HAP-1 (cell line): ENCODE results near the gene CAGE1.
A peak's percentile ranks its signal among the peaks of the same experiment; 100 is the strongest.
"Not testable (repeated sequence)": the region's sequence is repeated elsewhere in the genome, so short reads cannot be mapped to it uniquely, and the experiment has no call there.

Source experiments
- DNase-seq, 2 experiments: peaks; one replicate each; pipeline ENCODE4 v3.0.0-alpha.2; 2016 to 2020; ENCODE audit warnings: low spot score in 2 of 2
- H3K27me3 ChIP-seq: fragments of 250-450 bp; sonication (Bioruptor Pico); 2 replicates; pipeline ENCODE4 v1.5.1; 2020; ENCODE audit warnings: low read depth, mild to moderate bottlenecking, moderate library complexity
- H3K36me3 ChIP-seq: fragments of 250-450 bp; sonication (Bioruptor Pico); replicated peaks from 2 replicates; pipeline ENCODE4 v1.5.1; 2020; ENCODE audit warnings: mild to moderate bottlenecking
- H3K4me1 ChIP-seq: fragments of 250-450 bp; sonication (Bioruptor Pico); 2 replicates; pipeline ENCODE4 v1.5.1; 2020; ENCODE audit warnings: mild to moderate bottlenecking
- H3K4me3 ChIP-seq: fragments of 250-450 bp; sonication (Bioruptor Pico); 2 replicates; pipeline ENCODE4 v1.5.1; 2020; ENCODE audit warnings: mild to moderate bottlenecking, moderate library complexity
- H3K9me3 ChIP-seq: fragments of 250-450 bp; sonication (Bioruptor Pico); 2 replicates; pipeline ENCODE4 v1.5.1; 2020; ENCODE audit warnings: mild to moderate bottlenecking, moderate library complexity
- in situ Hi-C: fragments of 300-500 bp; cut with MboI; formaldehyde crosslinking; loops from 3 replicates; pipeline ENCODE4 v1.14.3; 2020; ENCODE audit warnings: low sequenced_read_pairs, inconsistent platforms, mixed read lengths

Gene CAGE1

GRCh38 chr6:7391151-7391550, 1.6 kb upstream of the CAGE1 start:
- no peaks in the 10 kb centered on the region for H3K9me3 ChIP-seq
- in situ Hi-C loops: loop anchor here (5.0 kb wide), 1 partner anchor 89 kb away; no protein-coding TSS in a partner anchor
- H3K36me3 ChIP-seq: peaks cover 27% of the 10 kb centered on the region
- H3K4me3 ChIP-seq: peak overlapping the region; percentile 77
- H3K27me3 ChIP-seq: no peaks in the 10 kb centered on the region
- peaks cover 14% of the 10 kb centered on the region for H3K4me1 ChIP-seq
- no peak for DNase-seq

DNA sequence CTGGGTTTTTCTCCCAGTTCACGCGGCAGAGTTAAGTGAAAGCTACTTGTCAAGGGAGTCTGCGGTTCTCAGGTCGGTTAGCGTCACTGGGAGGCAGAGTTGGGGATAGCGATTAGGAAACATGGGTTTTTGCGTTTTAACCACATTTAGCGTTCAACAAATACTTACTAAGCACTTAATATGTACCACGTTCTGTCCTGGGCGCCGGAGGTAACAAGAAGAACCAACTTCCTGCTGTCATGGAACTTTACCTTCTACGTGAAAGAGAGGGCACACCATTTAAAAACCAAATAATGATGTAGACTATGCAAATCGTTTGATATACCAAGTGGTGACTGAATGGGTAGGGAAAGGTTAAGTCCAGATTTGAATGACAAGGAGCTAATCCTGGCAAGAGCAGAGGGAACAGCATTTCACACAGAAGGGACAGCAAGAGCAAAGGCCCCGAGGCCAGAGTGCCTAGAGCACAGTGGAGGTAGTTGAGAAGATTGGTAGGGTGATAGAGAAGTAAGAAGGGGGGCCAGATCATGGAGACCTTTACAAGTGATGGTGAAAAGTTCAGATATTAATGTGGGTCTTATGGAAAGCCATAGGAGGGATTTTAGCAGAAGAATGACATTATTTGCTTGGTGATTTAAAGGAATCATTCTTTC, 810 bp upstream of the CAGE1 start:
- in situ Hi-C loops: loop anchor here (5.0 kb wide), 1 partner anchor 88 kb away; no protein-coding TSS in a partner anchor
- peak overlapping the region; percentile 77 for H3K4me3 ChIP-seq
- H3K4me1 ChIP-seq: peaks cover 14% of the 10 kb centered on the region
- peaks cover 22% of the 10 kb centered on the region for H3K36me3 ChIP-seq
- peak; percentile 14 to 27 for DNase-seq
- H3K27me3 ChIP-seq: no peaks in the 10 kb centered on the region
- no peaks in the 10 kb centered on the region for H3K9me3 ChIP-seq

GRCh38 chr6:7389162-7389450, 436 bp downstream of the CAGE1 start:
- Histone ChIP-seq H3K4me1 (peaks cover 14% of the 10 kb centered on the region), H3K27me3 (no peaks in the 10 kb centered on the region), H3K4me3 (peak overlapping the region; percentile 77), H3K9me3 (no peaks in the 10 kb centered on the region), H3K36me3 (peaks cover 12% of the 10 kb centered on the region)
- DNase-seq: peak; percentile 32 to 77
- in situ Hi-C loops: no loop called here

- no peak for DNase-seq
- Histone ChIP-seq H3K36me3 (no peaks in the 10 kb centered on the region), H3K4me1 (no peaks in the 10 kb centered on the region), H3K9me3 (no peaks in the 10 kb centered on the region), H3K27me3 (peaks cover 3% of the 10 kb centered on the region; the same call in 1 of the 2 replicates), H3K4me3 (no peak overlapping the region)
- in situ Hi-C loops: no loop called here
Observed at GRCh38 chr6:7381092-7381491, 8.4 kb downstream of the CAGE1 start.

- in situ Hi-C loops: no loop called here
- Histone ChIP-seq H3K9me3 (no peaks in the 10 kb centered on the region), H3K4me3 (no peak overlapping the region), H3K4me1 (no peaks in the 10 kb centered on the region), H3K36me3 (no peaks in the 10 kb centered on the region), H3K27me3 (peaks cover 3% of the 10 kb centered on the region; the same call in 1 of the 2 replicates)
- no peak for DNase-seq
Observed at GRCh38 chr6:7378740-7379139, 10.8 kb downstream of the CAGE1 start.

DNA sequence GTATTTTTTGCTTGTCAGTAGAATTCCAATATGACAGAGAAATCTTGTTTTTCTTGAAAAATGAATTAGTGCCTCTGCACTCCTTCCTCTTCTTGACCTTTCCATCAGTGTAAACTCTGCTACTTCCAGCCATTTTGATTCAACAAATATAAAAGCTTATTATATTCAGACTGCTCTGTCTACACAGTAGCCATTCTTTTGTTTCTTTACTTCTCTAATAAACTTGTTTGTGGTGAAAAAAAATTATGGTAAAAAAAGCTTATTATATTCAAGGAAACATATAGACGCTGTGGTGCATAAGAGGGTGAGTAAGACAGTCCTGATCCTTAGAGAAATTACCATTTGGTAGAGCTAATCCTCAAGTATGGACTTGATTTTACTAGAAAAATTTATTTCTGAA, 11.6 kb downstream of the CAGE1 start:
- DNase-seq: no peak
- Histone ChIP-seq H3K9me3 (no peaks in the 10 kb centered on the region), H3K27me3 (peaks cover 3% of the 10 kb centered on the region; the same call in 1 of the 2 replicates), H3K4me3 (no peak overlapping the region), H3K4me1 (no peaks in the 10 kb centered on the region), H3K36me3 (no peaks in the 10 kb centered on the region)
- in situ Hi-C loops: no loop called here

- Histone ChIP-seq H3K4me3 (no peak overlapping the region), H3K36me3 (no peaks in the 10 kb centered on the region), H3K9me3 (no peaks in the 10 kb centered on the region), H3K27me3 (peaks cover 1% of the 10 kb centered on the region; the same call in 1 of the 2 replicates), H3K4me1 (no peaks in the 10 kb centered on the region)
- DNase-seq: no peak
- in situ Hi-C loops: no loop called here
Observed at GRCh38 chr6:7373739-7374138, 15.8 kb downstream of the CAGE1 start.

DNA sequence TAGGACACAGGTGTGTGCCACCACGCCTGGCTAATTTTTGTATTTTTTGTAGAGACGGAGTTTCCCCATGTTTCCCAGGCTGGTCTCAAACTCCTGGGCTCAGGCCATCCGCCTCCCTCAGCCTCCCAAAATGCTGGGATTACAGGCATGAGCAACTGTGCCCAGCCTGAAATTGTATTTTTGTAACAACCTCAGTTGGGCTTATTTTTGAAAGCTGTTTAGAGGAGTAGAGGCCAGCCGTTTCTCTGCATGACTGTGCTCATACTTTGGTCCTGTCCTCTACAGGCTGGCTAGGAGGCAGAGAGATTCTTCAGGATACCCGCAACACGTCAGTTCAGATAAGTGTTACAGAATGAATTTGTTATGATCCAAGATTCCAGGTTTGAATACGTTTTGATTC, 22.1 kb downstream of the CAGE1 start:
- DNase-seq: no peak
- no peaks in the 10 kb centered on the region for H3K36me3 ChIP-seq
- no peak overlapping the region for H3K4me3 ChIP-seq
- in situ Hi-C loops: no loop called here
- no peaks in the 10 kb centered on the region for H3K9me3 ChIP-seq
- no peaks in the 10 kb centered on the region for H3K4me1 ChIP-seq
- H3K27me3 ChIP-seq: no peaks in the 10 kb centered on the region; the same call in 1 of the 2 replicates

DNA sequence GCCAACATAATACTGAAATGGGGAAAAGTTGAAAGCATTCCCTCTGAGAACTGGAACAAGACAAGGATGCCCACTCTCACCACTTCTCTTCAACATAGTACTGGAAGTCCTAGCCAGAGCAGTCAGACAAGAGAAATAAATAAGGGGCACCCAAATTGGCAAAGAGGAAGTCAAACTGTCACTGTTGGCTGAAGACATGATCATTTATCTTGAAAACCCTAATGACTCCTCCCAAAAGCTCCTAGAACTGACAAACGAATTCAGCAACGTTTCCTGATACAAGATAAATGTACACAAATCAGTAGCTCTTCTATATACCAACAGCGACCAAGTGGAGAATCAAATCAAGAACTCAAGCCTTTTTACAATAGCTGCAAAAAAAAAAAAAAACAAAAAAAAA, 37.6 kb downstream of the CAGE1 start:
- H3K9me3 ChIP-seq, H3K4me1 ChIP-seq, H3K36me3 ChIP-seq, DNase-seq, H3K27me3 ChIP-seq, H3K4me3 ChIP-seq, in situ Hi-C loops: not testable (repeated sequence)

GRCh38 chr6:7350591-7350990, 39.0 kb downstream of the CAGE1 start:
- DNase-seq, H3K27me3 ChIP-seq, in situ Hi-C loops, H3K4me3 ChIP-seq, H3K9me3 ChIP-seq, H3K36me3 ChIP-seq, H3K4me1 ChIP-seq: not testable (repeated sequence)

GRCh38 chr6:7347551-7347997, 42.0 kb downstream of the CAGE1 start:
- H3K9me3 ChIP-seq, H3K27me3 ChIP-seq, H3K36me3 ChIP-seq, in situ Hi-C loops, H3K4me3 ChIP-seq: not testable (repeated sequence)
- peak in 1 of 2 experiments; percentile 52 for DNase-seq
- peaks cover 11% of the 10 kb centered on the region for H3K4me1 ChIP-seq

- H3K4me1 ChIP-seq: peaks cover 11% of the 10 kb centered on the region
- H3K9me3 ChIP-seq, H3K36me3 ChIP-seq, DNase-seq, H3K4me3 ChIP-seq, in situ Hi-C loops, H3K27me3 ChIP-seq: not testable (repeated sequence)
Observed at GRCh38 chr6:7344773-7345450, 44.6 kb downstream of the CAGE1 start.

DNA sequence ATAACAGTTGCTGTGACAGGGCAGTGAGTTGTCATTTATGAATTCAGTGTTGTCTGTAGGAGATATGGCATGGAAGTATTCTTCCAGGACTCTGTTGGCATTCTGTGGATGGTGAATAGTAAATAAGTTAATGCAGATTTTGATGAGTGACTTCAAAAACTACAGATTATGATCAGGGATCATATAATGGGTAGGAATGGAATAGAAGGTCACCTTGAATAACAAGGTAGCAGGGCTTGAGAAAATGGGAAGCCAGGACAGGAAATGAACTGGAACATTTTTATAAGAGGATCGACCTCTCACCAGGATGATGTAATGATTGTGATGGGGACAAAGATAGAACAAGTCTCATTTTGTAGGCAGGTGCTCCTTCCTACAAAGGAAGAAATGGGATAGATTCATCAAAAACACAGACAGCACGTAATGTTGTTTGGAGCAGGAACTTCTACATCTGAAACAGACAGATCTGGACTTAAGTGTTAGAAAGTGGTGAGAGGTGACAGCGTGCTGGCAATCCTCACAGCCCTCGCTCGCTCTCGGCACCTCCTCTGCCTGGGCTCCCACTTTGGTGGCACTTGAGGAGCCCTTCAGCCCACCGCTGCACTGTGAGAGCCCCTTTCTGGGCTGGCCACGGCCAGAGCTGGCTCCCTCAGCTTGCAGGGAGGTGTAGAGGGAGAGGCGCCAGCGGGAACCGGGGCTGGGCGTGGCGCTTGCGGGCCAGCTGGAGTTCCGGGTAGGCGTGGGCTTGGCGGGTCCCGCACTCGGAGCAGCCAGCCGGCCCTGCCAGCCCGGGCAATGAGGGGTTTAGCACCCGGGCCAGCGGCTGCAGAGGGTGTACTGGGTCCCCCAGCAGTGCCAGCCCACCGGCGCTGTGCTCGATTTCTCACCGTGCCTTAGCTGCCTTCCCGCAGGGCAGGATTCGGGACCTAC, 45.7 kb downstream of the CAGE1 start:
- Histone ChIP-seq H3K4me1 (peaks cover 11% of the 10 kb centered on the region), H3K4me3 (no peak overlapping the region)
- DNase-seq: peak in 1 of 2 experiments; percentile 43

More for the DNA sequence above, 45.7 kb downstream of the CAGE1 start:
- in situ Hi-C loops: no loop called here
- H3K27me3 ChIP-seq: no peaks in the 10 kb centered on the region
- H3K36me3 ChIP-seq: no peaks in the 10 kb centered on the region
- no peaks in the 10 kb centered on the region for H3K9me3 ChIP-seq
